HG02571 (cell line): Measurements from ENCODE around the gene CELF6.
A peak's percentile ranks its signal among the peaks of the same experiment; 100 is the strongest.

Source experiments
- ATAC-seq: cut with Tn5 transposase; IDR thresholded peaks from one replicate; pipeline ENCODE4 v1.9.1; 2021; ENCODE audit warnings: mild to moderate bottlenecking, moderate library complexity; ENCODE audit not compliant: unreplicated experiment

The CELF6 gene

DNA sequence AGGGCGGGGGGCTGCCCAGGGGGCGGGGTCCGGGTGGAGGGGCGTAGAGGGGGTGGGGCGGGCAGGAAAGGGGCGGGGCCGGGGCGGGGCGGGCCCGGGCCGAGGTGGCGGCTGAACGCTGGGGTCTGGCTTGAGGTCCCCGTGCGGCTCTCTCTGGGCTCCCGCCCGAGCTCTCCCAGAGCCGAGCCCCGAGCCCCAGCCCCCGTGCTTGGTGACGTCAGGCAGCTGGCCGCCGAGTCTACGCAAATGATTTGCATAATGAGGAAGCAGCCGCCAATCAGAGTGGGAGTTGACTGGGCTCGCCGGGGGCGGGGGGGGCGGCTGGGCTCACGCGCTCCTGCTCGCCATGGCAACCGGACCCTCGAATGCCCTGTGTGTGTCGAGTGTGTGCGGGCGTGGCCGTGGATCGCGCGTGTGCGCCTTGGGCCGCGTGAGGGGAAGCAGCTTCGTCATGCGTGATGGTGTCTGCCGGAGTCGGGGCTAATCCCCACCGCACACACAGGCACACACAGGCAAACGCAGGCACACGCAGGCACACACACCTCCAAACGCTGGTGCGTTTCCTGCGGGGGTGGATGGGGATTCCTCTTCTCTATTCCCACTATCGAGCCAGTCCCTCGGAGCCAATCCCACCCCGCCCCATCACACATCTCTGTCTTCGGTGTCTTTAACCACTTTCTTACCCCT, at the start of gene CELF6:
TSS of gene CELF6 (minus strand) at position 173 of the 687 bp plus-strand sequence. CDS start 283 bp downstream, outside the sequence.
- ATAC-seq, result peak; percentile 69

DNA sequence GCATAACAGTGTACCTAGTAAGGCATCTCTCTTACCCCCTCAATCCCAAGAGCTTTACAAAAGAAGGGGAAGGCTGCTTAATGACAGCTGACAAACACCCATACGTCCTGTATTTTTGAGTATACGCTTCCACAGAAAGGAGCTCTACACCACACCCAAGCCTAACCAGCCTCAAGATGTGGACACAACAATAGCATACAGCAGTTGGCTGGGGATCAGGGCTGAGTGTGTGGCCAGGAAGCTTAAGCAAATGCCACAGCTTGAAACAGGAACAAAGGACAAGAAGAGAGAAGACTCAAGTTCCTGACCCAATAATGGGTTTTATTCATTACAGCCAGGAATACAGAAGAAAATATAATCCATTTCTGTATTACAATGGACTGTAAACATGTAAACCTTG, 48.9 kb upstream of the CELF6 start:
- no peak for ATAC-seq

DNA sequence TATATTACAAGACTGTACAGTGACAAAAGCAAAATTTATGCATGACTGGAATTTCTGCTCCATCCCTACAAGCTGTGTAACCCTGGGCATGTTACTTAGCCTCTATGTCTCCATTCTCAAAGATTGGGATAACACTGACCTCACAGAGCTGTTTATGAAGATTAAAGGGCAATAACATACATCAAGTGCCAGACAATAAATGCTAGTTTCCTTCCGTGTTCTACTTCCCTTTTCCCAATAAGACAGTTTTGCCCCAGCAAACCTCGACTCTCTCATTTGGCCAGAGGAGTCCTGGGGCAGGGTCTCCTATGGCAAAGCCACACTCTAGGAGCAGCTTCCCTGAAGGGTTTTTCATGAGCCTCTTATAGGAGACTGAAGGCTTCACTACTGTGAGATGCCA, 48.4 kb upstream of the CELF6 start:
- no peak for ATAC-seq

DNA sequence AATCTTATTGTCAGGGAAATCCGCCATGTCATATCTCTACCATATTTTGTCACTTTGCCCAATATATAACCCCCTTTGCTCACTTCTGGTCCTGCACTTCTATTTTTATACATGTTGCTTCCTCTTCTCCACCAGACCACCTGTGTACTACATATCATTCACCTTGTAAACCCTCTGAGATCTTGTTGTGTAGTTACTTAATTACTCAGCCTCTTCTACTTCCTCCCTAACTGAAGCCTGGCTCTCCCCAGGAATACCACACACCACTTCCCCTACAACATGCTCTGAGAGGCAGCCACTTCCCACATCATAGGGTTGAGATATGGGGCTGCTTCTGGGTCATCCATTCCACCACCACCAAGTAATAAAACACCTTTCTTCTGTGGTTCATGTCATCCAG, 45.9 kb upstream of the CELF6 start:
- no peak for ATAC-seq

- ATAC-seq, result no peak
Observed at GRCh38 chr15:72361176-72361575, 41.2 kb upstream of the CELF6 start.

DNA sequence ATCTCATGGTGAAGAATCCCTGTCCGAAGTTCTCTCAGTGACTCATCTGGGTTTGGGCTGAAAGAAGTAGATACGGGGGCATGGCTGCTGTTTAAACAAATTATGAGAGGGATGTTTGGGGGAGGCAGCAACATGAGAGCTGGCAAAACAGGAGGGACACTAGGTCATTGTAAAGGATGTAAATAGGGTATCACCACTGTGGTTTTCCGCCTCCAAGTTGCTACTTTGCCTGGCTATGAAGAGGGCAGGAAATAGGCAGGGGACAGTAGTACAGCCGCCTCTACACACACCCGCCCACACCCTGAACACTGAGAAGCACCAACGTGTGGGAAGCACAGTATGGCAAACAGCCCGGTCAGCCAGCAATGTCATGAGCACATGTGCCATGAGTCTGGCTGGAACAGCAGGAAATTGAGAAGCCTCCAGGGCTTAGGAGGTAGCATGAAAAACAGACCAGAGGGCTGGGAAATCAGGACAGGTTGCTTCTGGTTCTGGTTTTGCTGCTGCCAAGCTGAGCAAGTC, 38.8 kb upstream of the CELF6 start:
- no peak for ATAC-seq

DNA sequence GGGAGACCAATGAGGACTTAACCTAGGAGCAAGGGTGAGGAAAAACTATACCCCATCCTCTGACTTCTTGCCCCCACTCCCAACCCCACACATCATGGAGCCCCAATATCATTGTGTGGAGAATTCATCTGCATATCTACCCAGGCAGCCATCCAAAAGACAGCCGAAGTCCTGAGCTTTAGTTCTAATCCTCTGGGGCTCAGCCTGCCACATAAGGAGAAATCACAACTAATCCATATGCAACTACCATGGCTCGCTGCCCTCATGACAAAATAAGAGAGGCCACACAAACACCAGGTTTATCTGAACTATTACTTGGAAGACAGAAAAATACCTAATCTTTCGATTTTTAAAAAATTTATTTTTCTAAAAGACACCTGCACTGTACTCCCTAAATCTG, 38.2 kb upstream of the CELF6 start:
- ATAC-seq, result no peak

GRCh38 chr15:72354496-72354895, 34.5 kb upstream of the CELF6 start:
- no peak for ATAC-seq

- ATAC-seq, result no peak
Observed at GRCh38 chr15:72353266-72353665, 33.3 kb upstream of the CELF6 start.

DNA sequence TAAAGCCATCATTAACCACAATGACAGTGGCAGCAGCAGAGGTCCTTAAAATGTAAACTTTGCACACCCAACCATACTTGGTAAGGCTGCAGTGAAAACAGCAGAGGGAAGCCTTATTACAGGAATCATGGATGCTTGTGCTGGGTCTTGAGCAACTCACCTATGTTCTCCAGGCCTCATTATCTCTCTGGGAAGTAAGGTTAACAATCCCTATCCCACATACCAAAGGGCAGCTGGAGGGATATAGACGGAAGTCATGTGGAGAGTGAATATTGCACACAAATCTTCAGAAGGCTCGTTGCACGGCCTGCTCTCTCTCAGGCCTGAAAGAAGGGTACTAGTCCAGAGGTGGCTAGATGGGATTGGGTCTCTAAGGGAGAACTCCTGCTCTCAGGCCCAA, 25.8 kb upstream of the CELF6 start:
- ATAC-seq, result no peak

GRCh38 chr15:72345280-72345679, 25.3 kb upstream of the CELF6 start:
- no peak for ATAC-seq

GRCh38 chr15:72344602-72345001, 24.6 kb upstream of the CELF6 start:
- no peak for ATAC-seq

- ATAC-seq, result no peak
Observed at GRCh38 chr15:72342385-72342784, 22.4 kb upstream of the CELF6 start.

- no peak for ATAC-seq
Observed at GRCh38 chr15:72341361-72341760, 21.4 kb upstream of the CELF6 start.

- ATAC-seq, result no peak
Observed at GRCh38 chr15:72340366-72340765, 20.4 kb upstream of the CELF6 start.

DNA sequence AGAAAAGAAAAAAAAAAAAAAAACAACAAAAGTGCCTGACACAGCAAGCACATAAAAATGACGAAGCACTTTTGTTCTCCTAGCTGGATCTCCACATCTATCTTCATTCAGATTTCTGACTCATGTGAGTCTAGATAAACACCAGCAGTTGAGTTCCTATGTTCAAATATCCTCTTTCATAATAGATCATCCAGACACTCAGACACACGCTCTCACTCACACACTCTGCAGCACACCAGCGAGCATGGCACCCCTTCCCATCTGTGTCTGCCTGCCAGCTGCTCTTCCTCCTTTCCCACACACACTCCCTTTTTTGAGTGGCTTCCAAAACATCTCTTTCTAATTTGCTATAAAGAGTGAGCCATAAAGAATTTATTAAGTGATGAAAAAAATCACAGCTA, 19.8 kb upstream of the CELF6 start:
- no peak for ATAC-seq

GRCh38 chr15:72338617-72339321, 18.8 kb upstream of the CELF6 start:
- no peak for ATAC-seq

DNA sequence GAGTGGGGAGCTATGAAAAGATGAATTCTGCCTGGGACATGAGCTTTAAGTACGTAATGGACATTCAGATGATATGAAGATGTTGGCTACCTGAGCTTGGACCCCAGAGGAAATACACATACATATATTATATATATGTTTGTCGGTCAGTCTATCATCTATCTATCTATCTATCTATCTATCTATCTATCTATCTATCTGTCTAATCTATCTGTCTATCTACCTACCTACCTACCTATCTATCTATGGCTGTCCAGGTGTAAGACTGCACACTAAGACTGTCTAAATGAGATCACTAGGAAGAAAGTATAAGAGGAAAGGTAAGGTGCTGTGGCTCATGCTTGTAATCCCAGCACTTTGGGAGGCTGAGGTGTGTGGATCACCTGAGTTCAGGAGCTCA, 18.2 kb upstream of the CELF6 start:
- ATAC-seq, result no peak

DNA sequence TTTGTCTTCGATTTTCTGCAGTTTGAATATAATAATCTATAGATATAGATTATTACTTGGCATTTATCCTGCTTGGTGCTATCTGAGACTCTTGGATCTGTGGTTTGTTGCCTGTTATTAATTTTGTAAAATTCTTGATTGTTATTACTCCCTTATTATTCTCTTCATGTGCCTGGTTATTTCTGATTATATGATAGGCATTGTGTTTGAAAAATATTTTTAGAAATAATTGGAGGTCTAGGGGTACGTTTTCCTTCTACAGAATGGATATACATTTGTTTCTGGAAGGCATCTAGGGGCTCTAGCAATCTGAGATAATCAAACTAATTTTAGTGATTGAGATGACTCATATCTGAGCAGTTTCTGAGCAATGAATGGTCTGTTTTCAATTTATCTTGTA, 14.9 kb upstream of the CELF6 start:
- no peak for ATAC-seq

DNA sequence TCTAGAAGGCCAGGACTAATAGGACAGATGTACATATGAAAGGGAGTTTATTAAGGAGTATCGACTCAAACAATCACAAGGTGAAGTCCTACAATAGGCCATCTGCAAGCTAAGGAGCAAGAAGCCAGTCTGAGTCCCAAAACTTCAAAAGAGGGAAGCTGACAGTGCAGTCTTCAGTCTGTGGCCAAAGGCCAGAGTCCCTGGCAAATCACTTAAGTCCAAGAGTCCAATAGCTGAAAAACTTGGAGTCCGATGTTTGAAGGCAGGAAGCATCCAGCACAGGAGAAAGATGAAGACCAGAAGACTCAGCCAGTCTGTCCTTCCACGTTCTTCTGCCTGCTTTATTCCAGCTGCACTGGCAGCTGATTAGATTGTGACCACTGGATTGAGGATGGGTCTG, 11.1 kb upstream of the CELF6 start:
- no peak for ATAC-seq

- ATAC-seq, result no peak
Observed at GRCh38 chr15:72323752-72324151, 3.8 kb upstream of the CELF6 start.

GRCh38 chr15:72319360-72319984, 485 bp downstream of the CELF6 start:
- peak; percentile 27 for ATAC-seq
